MCF 10A (cell line): Measurements from ENCODE around the gene FBXO40. TPM values are rescaled to one million over a fixed set of nuclear protein-coding genes. Genes with fewer than 3 reads are reported as not detected.

ENCODE experiments used
- BruUV-seq: library from RNA; stranded (reverse); fragments of 400-500 nt; replicated peaks from 2 replicates; lab custom pipeline; 2021; lab: Mats Ljungman, UMichigan
- CTCF ChIA-PET: fragments of 300-600 bp; sonication (Branson Sonifier 250); formaldehyde crosslinking; extraction: SDS; loops from one replicate; lab custom pipeline; 2021; ENCODE audit warnings: antibody characterized with exemption, inconsistent platforms; lab: Yijun Ruan, JAX
- POLR2A ChIA-PET: fragments of 300-600, 350-650 bp; sonication (Branson Sonifier 250); formaldehyde crosslinking; extraction: SDS; loops from one replicate; lab custom pipeline; 2020; ENCODE audit warnings: antibody characterized with exemption, inconsistent platforms; lab: Yijun Ruan, JAX
- DNase-seq: peaks from one replicate; pipeline ENCODE4 v3.0.0-alpha.2; 2018; ENCODE audit not compliant: unreplicated experiment
- H3K27ac Mint-ChIP-seq: one replicate; pipeline ENCODE4 v1.8.0; 2022; ENCODE audit warnings: mild to moderate bottlenecking, low read depth, mixed read lengths; ENCODE audit not compliant: unreplicated experiment
- H3K27me3 Mint-ChIP-seq: one replicate; pipeline ENCODE4 v1.8.0; 2022; ENCODE audit warnings: mixed read lengths; ENCODE audit not compliant: insufficient read depth, unreplicated experiment
- H3K36me3 Mint-ChIP-seq: one replicate; pipeline ENCODE4 v1.8.0; 2022; ENCODE audit warnings: mild to moderate bottlenecking, moderate library complexity, mixed read lengths; ENCODE audit not compliant: insufficient read depth, unreplicated experiment
- H3K4me1 Mint-ChIP-seq: one replicate; pipeline ENCODE4 v1.8.0; 2022; ENCODE audit warnings: mixed read lengths; ENCODE audit not compliant: insufficient read depth, unreplicated experiment
- H3K4me3 Mint-ChIP-seq: one replicate; pipeline ENCODE4 v1.8.0; 2022; ENCODE audit warnings: mild to moderate bottlenecking, moderate library complexity, mixed read lengths; ENCODE audit not compliant: unreplicated experiment
- H3K9me3 Mint-ChIP-seq: one replicate; pipeline ENCODE4 v1.8.0; 2022; ENCODE audit warnings: mixed read lengths; ENCODE audit not compliant: unreplicated experiment
- intact Hi-C: fragments of 100-400 bp; cut with micrococcal nuclease; formaldehyde crosslinking; loops from 2 replicates; pipeline ENCODE4 v1.14.1; 2022
- total RNA-seq: library from RNA; stranded (reverse); gene quantifications from 2 replicates; pipeline ENCODE4 v1.2.3, GENCODE V29; 2022
- TF ChIP-seq, protein P1 (sequence below): fragments of 200-600 bp; IDR thresholded peaks from one replicate; pipeline ENCODE4 v1.8.0; 2022; ENCODE audit warnings: antibody characterized with exemption, mild to moderate bottlenecking; ENCODE audit not compliant: unreplicated experiment

FBXO40 gene
- total RNA-seq, 1 experiment from 2014 or later, result not detected

DNA sequence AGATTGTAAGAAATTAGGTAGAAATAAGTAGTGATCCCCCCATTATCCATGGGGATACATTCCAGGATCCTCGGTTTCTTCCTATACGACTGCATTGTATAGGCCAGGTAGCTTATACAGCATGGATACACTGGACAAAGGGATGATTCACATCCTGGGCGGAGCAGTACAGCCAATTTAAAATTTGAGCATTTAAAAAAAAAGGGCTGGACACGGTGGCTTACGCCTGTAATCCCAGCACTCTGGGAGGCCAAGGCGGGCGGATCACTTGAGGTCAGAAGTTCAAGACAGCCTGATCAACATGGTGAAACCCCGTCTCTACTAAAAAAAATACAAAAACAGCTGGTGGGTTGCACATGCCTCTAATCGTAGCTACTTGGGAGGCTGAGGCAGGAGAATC, 26.4 kb upstream of the FBXO40 start:
- H3K27me3 Mint-ChIP-seq, result no peaks in the 10 kb centered on the region
- peaks cover 5% of the 10 kb centered on the region for H3K4me1 Mint-ChIP-seq
- peaks cover 5% of the 10 kb centered on the region for H3K36me3 Mint-ChIP-seq
- ChIA-PET POLR2A (no interaction called here), CTCF (interaction anchor here (0.8 kb wide), 1 partner anchor 18 kb away, joined by 6 read pairs; no protein-coding TSS in a partner anchor)
- TF ChIP-seq, protein P1, sequence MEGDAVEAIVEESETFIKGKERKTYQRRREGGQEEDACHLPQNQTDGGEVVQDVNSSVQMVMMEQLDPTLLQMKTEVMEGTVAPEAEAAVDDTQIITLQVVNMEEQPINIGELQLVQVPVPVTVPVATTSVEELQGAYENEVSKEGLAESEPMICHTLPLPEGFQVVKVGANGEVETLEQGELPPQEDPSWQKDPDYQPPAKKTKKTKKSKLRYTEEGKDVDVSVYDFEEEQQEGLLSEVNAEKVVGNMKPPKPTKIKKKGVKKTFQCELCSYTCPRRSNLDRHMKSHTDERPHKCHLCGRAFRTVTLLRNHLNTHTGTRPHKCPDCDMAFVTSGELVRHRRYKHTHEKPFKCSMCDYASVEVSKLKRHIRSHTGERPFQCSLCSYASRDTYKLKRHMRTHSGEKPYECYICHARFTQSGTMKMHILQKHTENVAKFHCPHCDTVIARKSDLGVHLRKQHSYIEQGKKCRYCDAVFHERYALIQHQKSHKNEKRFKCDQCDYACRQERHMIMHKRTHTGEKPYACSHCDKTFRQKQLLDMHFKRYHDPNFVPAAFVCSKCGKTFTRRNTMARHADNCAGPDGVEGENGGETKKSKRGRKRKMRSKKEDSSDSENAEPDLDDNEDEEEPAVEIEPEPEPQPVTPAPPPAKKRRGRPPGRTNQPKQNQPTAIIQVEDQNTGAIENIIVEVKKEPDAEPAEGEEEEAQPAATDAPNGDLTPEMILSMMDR, result no peak
- H3K4me3 Mint-ChIP-seq, result no peak overlapping the region
- BruUV-seq, result no TSS peak
- H3K9me3 Mint-ChIP-seq, result no peaks in the 10 kb centered on the region
- H3K27ac Mint-ChIP-seq, result no peak overlapping the region
- DNase-seq, result peak; percentile 8
- intact Hi-C loops, result no loop called here

- Mint-ChIP-seq H3K36me3 (peaks cover 5% of the 10 kb centered on the region), H3K4me3 (no peak within 1 kb of the TSS), H3K27ac (no peak within 1 kb of the TSS), H3K4me1 (peaks cover 5% of the 10 kb centered on the region), H3K9me3 (no peaks in the 10 kb centered on the region), H3K27me3 (no peaks in the 10 kb centered on the region)
- BruUV-seq, result no TSS peak
- TF ChIP-seq, protein P1, result no peak
- intact Hi-C loops, result no loop called here
- CTCF ChIA-PET, result interaction anchor here (0.5 kb wide), 1 partner anchor 22 kb away, joined by 3 read pairs; no protein-coding TSS in a partner anchor
- POLR2A ChIA-PET, result no interaction called here
- no peak for DNase-seq
These were observed 25.5 kb upstream of the FBXO40 start, which contains the start of gene ARGFX for GRCh38 chr3:121567649-121568048. Gene ARGFX (plus strand): TSS chr3:121567949. CDS start chr3:121570714, 2,765 bp downstream.

DNA sequence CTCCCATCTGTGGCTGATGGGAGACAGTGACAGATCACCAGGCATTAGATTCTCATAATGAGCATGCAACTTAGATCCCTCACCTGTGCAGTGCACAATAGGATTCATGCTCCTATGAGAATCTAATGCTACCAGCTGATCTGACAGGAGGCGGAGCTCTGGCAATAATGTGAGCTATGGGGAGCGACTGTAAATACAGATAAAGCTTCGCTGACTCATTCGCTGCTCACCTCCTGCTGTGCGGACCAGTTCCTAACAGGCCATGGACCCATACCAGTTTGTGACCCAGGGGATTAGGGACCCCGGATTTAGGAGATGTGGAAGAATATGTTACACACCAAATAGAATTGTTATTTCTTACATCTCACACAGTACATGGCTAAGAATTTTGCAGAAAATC, 18.7 kb upstream of the FBXO40 start:
- CTCF ChIA-PET, result no interaction called here

DNA sequence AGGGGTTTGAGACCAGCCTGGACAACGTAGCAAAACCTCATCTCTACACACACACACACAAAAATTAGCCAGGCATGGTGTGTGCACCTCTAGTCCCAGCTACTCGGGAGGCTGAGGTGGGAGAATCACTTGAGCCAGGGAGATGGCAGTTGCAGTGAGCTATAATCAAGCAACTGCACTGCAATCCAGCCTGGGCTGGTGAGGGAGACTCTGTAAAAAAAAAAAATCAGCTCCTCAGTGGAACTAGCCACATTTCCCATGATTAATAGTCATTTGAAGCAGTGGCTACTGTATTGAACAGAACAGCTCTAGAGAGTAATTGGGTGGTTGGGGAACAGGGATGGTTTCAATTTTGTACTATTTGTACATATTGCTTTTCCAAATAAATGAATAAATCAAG, 11.5 kb upstream of the FBXO40 start:
- intact Hi-C loops, result no loop called here
- Mint-ChIP-seq H3K27me3 (peaks cover 17% of the 10 kb centered on the region), H3K4me3 (no peak overlapping the region), H3K4me1 (peaks cover 4% of the 10 kb centered on the region), H3K9me3 (no peaks in the 10 kb centered on the region), H3K36me3 (no peaks in the 10 kb centered on the region), H3K27ac (no peak overlapping the region)
- no TSS peak for BruUV-seq
- TF ChIP-seq, protein P1, result no peak
- CTCF ChIA-PET, result interaction anchor here (0.7 to 1.5 kb wide), 2 partner anchors 25 to 35 kb away, joined by 3 to 12 read pairs; no protein-coding TSS in a partner anchor
- POLR2A ChIA-PET, result no interaction called here
- DNase-seq, result no peak

More for the DNA sequence above, 18.7 kb upstream of the FBXO40 start:
- peak; percentile 78 for DNase-seq
- no peaks in the 10 kb centered on the region for H3K36me3 Mint-ChIP-seq
- H3K4me3 Mint-ChIP-seq, result no peak overlapping the region
- H3K27me3 Mint-ChIP-seq, result no peaks in the 10 kb centered on the region
- intact Hi-C loops, result no loop called here
- POLR2A ChIA-PET, result interaction anchor here (1.0 kb wide), 1 partner anchor 28 kb away, joined by 3 read pairs; the partner anchor contains the start of gene POLQ
- no TSS peak for BruUV-seq
- H3K4me1 Mint-ChIP-seq, result no peaks in the 10 kb centered on the region
- TF ChIP-seq, protein P1, result no peak
- no peaks in the 10 kb centered on the region for H3K9me3 Mint-ChIP-seq
- H3K27ac Mint-ChIP-seq, result no peak overlapping the region
